NCI-H1048 (cell line): Measurements from ENCODE around the gene EPB41L3.
"Not testable (repeated sequence)": the region's sequence is repeated elsewhere in the genome, so short reads cannot be mapped to it uniquely, and the experiment has no call there.

Experiments
- DNase-seq: peaks from one replicate; lab custom pipeline; 2025; lab: John Stamatoyannopoulos, UW

The EPB41L3 gene

DNA sequence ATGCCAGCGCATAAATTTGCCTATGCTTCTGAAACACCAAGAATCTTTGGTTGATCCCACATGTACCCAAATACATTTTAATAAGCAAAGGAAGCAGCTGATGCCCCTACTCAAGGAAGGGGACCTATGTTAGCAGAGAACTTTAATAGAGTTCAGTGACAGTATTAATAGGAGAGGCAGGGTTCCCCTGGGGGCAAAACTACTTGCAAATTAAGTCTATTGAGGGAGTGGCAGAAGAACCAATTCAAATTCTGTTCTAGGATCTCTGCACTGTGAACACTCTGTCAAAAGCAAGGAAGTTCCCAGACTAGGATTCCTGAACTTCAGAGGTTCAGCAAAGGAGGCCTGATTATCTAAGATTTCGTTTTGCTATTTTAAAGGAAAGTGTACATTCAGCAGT lies 47.5 kb downstream of the EPB41L3 start:
- DNase-seq = no peak

DNA sequence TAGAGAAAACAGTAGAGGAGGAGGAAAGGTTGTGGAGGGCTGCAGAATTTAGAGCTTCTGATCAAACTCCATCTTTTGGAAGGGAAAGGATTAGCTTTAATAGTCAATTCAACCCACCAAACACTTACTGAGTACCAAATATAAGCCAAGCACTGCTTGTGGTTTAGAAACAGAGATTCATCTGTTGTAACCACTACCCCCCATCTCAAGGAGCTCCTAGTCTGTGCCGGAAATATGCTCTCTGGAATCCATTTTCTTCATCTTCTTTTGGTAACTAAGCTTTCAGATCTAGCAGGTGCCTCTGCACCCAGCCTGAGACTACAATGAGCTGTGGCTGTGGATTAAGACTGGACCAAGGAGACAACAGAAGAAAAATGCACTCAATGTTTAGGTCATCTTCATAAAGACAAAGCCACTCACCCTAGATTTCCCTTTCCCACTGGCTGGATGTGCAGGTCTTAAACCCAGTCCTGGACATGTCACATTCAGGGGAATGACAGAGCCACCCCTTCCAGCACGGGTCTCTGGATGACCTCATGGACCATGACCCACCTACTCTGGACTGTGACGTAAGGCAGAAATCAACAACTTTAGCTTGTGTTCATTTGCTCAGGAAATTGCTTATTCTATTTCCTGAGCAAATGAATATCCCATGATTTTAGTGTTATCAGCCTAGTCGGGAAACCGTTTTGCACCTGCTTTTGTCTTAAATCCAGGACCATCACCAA lies 52.9 kb downstream of the EPB41L3 start:
- DNase-seq = no peak

DNA sequence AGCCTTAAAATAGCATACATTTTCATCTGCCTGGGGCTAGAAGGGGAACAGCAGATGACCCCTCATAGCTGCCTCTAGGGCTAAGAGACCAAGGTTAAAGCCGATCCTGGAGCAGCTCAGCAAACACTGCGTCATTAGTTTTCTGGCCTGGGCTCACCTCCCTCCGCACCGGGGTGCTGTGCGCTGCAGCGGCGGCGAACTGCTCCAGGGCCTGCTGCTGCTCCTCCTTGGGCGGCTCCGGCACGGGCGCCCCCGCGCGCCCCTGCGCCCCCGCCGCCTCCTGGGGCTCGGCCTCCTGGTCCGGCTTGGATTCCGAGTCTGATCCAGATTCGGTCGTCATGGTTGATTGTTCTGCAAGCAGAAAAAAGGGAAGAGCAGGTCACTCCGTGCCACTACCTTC lies 55.0 kb downstream of the EPB41L3 start:
- DNase-seq = no peak

DNA sequence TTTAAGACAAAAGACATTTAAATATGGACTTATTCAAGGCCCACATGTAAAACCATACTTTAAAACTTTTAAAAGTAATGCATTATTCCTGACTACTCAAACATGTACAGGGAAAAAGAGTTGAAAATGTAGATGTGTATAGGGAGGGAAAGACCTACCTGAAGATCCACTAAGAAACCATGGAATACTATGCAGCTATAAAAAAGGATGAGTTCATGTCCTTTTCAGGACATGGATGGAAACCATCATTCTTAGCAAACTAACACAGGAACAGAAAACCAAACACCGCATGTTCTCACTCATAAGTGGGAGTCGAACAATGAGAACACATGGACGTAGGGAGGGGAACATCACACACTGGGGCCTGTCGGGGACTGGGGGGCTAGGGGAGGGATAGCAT lies 55.8 kb downstream of the EPB41L3 start:
- DNase-seq = not testable (repeated sequence)

DNA sequence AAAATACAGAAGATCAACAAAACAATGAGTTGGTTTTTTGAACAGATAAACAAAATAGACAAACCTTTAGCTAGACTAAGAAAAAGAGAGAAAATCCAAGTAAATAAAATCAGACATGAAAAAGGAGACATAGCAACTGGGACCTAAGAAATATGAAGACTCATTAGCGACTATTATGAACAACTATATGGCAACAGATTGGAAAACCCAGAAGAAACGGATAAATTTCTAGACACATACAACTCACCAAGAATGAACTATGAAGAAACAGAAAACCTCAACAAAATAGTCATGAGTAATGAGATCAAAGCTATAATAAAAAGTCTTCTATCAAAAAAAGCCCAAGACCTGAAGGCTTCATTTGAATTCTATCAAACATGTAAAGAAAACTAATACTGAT lies 59.3 kb downstream of the EPB41L3 start:
- DNase-seq = no peak

DNA sequence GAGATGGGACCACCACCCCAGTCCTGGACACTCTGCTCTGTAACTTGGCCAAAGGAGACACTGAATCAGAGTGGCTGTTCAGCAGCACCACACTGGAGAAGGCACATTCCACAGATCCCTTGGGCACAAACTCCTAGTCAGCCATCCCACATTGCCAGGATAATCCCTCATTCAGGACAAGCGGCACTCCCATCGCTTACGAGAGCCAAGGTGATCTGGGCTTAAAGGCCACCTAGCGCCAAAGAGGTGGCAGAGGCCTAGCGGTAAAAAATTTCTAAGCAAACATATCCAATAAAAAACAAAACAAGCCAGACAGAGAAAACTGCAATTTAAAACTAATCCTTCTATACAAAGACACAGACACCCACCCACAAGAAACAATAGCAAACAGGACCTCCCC lies 62.2 kb downstream of the EPB41L3 start:
- no peak for DNase-seq

DNA sequence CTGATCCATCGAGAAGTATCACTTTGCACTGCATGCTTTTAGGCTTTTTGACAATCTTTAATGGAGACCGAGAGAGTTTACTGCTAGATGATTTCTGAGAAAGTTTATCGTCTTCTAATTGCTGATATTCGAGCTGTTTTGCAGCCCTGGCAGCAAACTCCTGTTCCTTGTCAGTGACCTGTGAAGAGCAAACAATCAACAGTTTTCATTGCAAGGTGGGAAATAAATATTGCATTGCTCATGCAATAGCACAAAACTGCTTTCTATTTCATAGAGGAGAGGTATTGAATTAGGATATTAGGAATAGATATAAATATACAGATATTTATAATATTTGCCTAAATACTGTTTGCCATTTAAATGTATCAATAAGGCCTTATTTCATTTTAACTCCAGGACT lies 65.5 kb downstream of the EPB41L3 start:
- no peak for DNase-seq

DNA sequence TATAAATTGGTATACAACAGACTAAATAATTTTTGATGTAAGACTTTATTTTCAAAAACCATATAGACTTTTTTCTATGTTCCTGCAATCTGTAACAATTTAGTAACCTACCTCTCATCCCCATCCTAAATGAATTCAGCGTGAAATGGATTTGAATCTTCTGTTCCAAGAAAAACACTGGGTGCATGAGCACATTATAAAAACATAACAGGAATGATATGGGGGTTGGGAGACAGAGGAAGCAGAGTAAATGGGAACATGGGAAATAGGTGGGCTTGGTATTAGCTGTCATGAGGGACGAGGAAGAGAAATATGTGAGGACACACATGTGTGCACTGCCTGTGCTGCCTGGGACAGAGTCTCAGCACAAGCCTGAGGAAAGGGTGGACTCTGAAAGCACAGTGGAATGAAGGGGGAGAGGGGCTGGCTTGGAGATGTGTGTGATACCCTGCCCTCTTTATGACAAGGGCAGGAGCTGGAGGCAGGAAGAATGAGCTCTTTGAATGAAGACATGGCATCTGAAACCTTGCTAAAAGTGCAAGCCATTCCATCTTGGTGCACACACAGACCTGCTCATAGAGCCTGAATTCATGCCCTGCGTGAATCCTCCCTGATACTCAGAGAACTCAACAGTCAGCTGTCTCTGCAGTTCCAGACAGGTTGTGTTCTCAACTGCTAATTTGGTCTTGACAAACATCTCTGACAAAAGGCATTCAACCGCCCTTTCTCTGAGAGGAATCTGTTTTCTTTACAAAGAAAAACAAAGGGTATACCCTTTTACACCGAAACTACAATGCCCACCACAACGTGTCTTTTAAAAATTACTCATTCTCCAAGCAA lies 66.6 kb downstream of the EPB41L3 start:
- no peak for DNase-seq

DNA sequence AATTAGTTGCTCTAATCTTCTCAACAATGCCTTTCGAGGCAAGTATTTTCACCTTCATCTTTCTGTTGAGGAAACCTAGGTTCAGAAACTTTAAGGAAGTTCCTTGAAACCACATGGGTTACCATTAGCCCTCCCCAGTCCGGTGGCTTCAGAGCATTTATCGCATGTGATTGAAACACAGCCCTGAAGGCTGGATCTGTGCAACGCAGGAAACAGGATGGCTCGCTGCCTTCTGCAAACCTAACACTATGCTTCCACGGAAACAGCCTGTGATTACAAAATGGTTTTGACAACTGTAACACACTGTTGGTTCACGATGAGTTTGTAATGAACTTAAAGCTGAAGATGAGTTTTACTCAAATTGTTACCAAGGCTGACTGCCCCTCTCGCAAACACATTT lies 68.5 kb downstream of the EPB41L3 start:
- no peak for DNase-seq

DNA sequence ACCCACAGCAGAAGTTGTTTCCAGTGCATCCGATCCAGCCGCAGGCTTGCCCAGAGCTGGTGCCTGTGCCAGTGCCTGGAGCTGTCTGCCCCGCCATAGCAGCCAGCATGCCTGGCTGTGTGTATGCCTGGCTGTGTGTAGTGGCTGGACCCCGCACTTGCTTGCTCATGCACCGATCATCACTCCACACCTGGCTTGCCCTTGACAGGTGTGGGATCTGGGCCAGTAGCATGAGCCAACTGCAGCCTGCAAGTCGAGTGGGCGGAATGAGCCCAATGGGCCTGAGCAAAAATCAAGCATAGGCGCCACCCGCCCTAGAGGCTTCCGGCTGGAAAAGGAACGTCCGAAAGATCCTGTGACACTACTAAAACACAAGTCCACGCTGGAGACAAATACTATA lies 74.5 kb downstream of the EPB41L3 start:
- no peak for DNase-seq

DNA sequence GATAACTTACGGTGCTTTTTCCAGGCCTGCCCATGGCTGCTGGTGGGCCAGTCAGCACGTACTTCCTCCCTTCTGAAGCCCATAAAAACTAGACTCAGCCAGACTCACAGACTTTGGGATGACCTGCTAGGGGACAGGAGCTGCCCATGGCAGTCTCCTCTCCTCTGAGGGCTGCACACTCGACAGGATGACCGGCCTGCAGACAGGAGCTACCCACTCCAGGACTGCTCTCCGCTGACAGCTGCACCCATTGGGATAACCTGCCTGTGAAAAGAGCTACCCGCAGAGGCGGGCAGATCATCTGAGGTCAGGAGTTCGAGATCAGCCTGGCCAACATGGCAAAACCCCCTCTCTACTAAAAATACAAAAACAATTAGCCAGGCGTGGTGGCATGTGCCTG lies 75.4 kb downstream of the EPB41L3 start:
- DNase-seq = no peak

DNA sequence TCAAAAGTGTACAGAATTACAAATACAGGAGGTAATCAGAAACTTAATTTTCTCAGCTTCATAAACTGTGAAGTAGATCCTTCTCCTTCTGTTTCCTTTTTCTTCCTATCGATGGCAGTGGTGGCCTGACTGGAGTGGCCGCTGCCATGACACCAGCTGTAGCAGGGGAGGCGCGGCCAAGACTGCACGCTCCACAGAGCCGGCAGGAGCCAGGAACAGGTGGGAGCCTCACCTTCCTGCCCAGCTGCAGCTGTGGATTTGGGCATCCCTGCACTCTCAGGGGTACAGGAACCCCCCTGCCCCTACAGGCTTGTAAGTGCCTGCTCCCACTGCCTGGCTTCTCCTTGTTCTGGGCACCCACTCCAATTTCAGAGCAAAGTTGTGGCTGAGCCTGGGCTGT lies 76.1 kb downstream of the EPB41L3 start:
- DNase-seq = no peak

DNA sequence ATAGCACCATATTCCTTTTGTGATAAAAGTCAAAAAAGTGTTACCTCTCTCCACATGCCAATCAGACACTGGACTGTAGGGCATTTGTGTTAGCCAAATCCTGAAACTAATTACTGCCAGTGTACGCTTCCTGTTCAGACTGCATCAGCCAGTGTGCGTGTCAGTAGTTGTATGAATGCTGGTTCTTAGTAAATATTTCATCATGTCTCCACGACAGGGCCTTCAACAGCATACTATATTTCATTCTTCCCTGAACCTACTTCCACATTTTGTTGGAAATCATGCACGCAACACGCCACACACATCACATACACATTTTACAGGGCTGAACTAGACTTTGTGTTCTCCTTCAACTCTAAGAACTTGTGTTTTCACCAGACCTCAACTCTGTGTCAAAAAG lies 77.5 kb downstream of the EPB41L3 start:
- DNase-seq = no peak

DNA sequence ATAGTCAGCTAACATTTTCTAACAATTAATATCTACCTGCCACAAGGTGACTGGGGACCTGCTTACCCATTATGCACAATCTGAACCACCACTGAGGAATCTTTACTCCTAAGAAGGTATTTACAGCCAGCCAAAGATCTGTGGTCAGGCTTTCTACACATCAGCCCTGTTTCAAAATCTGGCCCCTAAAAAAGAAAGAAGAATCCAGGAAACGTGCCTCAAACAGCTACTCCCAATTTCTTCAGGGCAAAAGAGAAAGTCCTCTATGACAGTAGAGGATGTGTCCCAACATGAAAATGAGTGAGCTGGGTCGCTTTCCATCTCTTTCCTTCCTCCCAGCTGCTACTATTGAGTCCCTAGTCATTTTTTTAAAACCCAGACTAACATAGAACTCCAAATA lies 79.5 kb downstream of the EPB41L3 start:
- DNase-seq = no peak

DNA sequence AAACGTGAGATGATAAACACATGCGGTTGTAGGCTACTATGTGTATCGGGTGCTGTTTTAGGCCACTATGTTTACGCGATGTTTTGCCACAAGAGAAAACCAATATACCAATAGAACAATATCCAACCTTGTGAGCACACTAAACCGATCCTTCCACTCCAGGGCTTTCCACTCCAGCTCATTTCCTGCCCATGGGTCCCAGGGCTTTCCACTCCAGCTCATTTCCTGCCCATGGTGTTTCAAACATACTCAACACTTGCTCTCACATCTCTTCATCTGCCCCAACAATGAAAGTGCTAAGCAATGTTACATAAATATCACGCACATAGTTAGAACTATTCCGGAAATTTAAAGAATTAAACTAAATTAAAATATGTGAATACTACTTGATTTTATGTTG lies 80.0 kb downstream of the EPB41L3 start:
- no peak for DNase-seq

DNA sequence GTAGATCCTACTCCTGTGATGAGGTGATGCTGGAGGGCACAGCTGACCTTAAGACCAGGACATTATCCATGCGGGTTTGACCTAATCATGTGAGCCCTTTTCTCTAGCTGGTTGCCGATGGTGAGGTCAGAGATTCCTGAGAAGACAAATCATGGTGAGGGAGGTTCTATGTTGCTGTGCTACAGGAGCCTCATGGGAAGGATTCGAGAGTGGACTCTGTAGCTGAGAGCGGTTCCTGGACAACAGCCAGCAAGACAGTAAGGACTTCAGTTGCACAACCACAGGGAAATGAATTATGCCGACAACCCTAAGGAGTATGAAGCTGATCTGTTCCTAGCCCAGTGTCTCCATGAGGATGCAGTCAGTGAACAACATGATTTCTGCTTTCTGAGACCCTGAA lies 80.4 kb downstream of the EPB41L3 start:
- DNase-seq = no peak

DNA sequence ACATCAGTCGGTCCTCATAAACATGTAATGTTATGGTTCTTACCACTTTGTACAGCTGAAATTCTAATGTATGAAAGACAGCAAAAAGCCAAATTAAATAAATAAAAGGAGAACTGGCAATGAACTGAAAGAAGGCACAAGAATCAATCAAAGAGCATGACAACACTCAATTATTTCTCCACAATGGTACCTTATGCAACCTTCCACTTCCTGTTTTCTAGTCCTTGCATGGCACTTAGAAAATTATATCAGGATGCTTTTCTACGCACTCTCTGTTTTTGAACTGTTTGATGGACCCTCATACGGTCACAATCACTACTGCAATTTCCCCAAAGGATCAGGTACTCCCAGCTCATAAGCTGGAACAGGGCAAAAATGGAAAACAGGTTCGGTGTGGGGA lies 81.6 kb downstream of the EPB41L3 start:
- no peak for DNase-seq

DNA sequence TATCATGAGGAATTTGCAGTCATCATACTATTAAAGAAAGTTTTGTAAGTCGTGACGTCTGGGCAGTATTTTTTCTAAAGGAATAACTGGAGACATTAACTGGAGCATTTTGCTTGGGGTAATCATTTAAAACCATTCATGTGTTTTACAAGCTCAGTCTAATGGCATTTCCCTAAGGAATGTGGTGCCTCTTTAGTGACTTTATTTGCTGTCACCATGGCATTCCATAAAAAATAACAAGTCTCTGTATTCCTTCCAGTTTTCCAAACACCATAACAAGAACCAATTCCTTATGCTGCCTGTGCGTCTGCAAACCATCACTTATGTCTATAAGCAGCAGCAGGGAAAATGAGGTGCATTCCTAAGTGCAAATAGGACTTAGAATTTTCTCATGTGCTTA lies 82.8 kb downstream of the EPB41L3 start:
- DNase-seq = no peak

DNA sequence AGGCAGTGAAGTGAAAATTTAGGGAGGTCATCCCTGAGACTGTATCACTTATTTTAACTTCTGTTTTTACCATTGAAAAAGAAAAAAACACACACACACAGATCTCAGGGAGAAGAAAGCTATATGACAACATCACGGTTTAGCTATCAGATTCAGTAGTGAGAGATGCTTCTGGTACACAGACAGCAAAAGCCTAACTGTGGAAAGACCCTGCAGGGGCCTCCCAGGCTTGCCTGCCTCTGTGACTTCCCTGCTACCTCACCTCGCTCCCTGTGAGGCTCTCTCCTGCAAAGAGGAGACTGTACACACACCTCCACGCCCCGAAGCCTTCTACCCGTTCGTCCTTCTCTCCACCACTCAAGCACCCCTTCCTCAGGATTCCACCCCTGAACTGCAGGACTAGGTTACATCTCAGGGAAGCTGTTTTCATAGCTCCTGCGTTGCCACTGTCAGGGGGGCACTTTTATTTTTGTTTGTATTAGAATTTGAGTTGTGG lies 86.3 kb downstream of the EPB41L3 start:
- no peak for DNase-seq

DNA sequence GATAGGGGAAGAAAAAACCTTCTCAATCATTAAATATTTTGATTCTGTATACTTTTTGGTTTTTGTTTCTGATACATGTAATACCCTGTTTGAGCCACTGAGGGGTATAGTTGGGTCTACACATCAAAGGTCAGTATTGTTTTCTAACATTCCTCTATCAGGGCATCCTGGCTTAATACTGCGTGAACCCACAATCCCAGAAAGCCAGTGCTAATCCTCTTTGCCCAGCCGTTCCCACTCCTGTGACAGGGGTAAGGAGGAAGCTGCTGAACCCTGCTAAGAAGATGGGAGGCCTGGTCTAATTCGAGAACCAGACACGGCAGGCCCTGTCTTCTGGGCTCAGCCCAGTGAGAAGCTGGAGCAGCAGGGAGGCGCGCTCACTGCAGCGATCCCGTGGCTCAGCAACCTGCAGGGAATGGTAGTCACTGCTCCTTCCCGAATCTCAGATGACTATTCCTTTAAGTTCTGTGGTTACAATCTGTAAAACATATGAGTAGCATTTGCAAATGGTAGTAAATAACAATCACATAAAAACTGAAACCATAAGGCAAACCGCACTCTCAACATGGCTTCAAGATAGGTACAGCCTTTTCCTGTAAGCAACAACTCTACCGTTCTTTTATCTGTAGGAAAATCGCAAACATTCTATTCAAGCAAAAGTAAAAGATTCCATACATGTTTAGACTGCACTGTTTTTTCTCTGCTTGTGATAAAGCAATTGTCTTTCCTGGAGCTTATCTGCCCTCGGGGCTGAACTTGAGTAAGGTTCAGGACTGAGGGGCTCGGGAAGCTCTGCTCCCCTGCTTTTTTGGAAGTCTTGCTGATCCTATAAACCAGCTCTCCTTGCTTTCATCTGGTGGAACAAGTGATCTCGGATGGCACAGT lies 87.0 kb downstream of the EPB41L3 start:
- DNase-seq = no peak

DNA sequence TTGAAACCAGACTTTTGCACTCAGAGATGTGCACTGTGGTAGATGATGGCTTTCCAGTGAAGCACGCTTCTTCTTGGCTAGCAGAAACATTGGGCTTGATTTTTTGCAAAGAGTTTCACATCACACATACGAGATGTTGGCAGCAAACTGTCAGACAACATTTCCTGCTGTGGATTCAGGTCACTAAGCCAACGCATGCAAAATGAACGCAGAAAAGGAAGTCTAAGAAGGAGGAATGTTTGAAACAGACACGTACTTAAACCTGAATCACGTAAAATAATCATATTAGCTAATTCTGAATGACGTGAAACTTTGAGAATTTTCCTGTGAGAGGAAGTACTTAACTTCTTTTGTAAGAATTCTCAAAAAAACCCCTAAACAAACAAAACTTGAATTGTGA lies 88.1 kb downstream of the EPB41L3 start:
- no peak for DNase-seq

DNA sequence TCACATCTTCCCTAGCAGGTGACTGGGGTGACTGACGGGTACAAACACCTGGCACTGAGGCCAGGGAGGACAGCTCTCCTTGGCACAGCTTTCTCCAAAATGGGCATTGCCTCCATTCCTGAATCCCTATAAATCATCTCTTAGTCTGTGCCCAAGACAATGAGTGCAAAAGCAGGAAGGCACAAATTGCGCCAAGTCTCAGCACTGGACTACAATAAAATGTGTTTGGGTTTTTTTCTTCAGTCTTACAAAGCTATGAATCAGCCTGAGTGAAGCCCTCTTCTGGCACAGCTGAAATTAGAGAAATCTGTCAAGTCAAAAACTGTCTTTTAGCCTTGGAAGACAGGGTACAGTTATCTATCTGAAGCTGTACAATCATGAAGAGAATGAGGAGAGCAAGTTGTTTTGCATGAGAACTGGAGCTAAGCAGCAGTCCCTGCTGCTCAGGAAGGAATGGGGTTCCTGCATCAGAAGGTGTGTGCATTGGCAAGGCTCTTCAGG lies 90.8 kb downstream of the EPB41L3 start:
- no peak for DNase-seq
